Tibial nerve (tissue), 3 donors: ENCODE results near the gene RNF208.

Source experiments
- CTCF ChIP-seq, 5 experiments: fragments of 200-600 bp in 3 of 5; fragments of 450-650 bp in 2 of 5; sonication (generic) in 3 of 5; IDR thresholded peaks; one replicate each; pipeline ENCODE4 v1.5.1; 2016 to 2019; ENCODE audit warnings: antibody characterized with exemption in 5 of 5, mild to moderate bottlenecking in 3 of 5, moderate library complexity in 2 of 5
- POLR2A ChIP-seq, 2 donors: fragments of 450-650 bp; IDR thresholded peaks; one replicate each; pipeline ENCODE4 v1.6.1; 2017; ENCODE audit warnings: antibody characterized with exemption in 2 of 2, mild to moderate bottlenecking in 2 of 2, moderate library complexity in 2 of 2

GRCh38 chr9:137200311-137201204, 21.5 kb downstream of the RNF208 start, which contains the start of gene TPRN:
- TF ChIP-seq CTCF (IDR thresholded peaks at IDR 0.05) (peak in 1 of 5 experiments; percentile 49), POLR2A (IDR thresholded peaks at IDR 0.05) (peak; percentile 46 to 88)
